ENCODE results near the gene PEDS1. TPM values are rescaled to one million over a fixed set of nuclear protein-coding genes. Genes with fewer than 3 reads are reported as not detected.
A peak's percentile ranks its signal among the peaks of the same experiment; 100 is the strongest.
"Not testable (repeated sequence)": the region's sequence is repeated elsewhere in the genome, so short reads cannot be mapped to it uniquely, and the experiment has no call there.

PEDS1 gene
- 31.3 TPM for total RNA-seq

DNA sequence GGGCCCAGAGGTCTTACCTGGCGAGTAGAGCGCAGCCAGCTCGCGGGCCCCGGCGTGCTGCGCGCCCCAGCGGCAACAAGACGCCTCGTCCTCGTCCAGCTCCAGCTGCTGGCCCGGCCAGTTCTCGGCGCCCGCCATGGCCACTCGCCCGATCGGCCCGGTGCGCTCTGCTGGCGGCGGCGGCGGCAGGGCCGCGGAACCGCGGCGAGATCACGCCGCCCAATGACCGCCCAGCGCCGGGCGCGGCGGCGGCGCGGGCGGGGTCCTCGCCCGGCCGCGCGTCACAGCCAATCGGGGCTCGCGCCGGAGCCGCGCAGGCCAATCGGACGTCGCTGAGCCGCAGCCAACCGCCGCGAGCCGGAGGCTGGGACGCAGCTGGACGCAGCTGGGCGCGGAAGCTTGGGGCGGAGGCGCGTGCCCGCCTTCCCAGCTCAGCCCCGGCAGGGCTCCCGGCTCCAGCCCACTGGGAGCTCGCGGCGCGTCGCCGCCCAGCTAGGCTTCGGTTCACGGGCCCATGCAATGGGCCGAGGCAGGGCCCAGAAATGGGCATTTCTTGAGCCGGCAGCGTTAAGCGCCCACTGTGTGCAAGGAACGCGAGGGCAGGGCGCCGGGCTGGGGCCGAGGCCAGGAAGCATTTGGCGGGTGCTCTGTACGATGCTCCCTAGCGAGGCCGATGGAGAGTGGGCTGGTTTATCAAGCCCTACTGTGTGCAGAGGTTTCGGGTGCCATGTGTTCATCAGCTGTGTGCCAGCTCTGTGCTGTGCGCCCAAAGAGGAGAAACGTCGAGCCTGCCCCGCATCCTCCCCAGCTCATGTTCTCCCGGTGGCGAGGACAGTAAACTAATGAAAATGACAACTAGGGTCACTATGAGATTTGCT lies at the start of gene PEDS1:
TSS of gene PEDS1 (minus strand) at position 224 of the 878 bp plus-strand sequence. CDS start at position 138, 86 bp downstream.
- peak; percentile 91 for DNase-seq (ENCODE audit: low spot score)

DNA sequence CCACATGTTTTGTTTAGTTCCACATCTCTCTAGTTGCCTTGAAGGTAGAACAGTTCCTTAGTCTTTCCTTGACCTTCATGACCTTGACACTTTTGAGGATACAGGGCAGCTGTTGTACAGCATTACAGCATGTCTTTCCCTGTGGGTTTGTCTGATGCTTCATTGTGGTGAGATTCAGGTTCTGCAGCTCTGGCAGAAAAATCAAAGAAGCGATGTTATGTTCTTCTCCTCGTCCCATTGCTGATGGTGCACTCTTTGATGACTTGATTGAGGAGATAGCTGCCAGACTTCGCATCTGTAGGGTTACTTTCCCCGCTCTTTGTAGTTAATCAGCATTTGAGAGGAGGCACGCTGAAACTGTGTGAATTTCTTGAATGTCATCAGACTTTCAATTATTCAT lies 49.2 kb upstream of the PEDS1 start:
- DNase-seq (ENCODE audit: low spot score): no peak

DNA sequence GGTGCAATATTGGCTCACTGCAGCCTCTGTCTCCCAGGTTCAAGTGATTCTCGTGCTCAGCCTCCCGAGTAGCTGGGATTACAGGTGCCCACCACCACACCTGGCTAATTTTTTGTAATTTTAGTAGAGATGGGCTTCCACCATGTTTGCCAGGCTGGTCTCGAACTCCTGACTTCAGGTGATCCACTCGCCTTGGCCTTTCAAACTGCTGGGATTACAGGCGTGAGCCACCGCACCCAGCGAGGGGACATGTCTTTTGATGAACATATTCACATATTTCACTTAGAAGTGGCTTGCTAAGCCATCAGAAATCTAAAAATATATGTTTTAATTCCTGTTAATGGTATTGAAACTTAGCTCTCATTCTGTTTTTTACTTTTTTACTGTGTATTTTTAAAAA lies 48.2 kb upstream of the PEDS1 start:
- not testable (repeated sequence) for DNase-seq (ENCODE audit: low spot score)

DNA sequence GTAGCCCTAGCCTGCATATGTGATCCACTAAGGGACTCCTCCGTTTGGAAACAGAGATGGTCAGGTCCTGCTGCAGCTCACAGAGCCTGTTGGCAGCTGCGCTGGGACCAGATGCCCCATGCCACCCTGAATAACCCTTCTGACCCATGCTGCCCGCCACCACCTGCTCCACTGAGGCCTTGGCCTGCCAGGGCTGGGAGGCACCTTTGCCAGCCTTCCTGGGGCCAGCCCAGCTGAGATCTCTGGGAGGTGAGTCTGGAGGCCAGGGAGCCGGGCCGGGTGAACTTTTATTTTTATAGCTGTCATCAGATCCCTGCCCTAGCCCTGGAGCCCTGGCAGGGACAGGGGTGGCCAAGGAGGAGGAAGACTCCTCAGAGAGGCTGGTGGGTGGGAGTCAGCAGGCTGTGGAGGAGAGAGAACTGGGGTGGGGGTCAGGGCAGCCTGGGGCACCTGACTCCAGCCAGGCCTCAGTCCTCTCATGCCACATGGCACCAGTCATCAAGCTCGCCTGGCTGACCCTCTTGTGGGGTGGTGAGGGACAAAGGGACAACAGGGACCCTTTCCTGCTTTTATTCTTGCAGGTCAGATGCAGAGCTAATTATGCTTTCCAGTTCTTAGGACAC lies 47.1 kb upstream of the PEDS1 start:
- DNase-seq (ENCODE audit: low spot score): no peak

DNA sequence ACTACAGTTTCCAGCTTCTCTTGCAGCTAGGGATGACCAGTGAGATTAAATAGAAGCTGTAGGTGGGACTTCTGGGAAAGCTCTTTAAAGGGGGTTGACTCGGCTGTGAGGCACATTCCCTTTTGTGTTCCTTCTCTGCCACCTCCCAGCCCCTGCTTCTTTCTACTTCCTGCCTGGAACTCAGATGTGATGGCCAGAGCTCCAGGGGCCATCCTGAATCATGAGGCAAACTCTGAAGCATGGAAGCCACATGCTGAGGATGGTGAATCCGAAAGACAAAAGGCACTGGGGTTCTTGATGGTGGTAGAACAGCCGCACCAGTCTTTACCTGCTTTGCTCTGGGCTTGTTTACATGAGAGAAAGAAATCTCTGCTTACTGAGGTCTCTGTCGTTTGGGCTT lies 46.2 kb upstream of the PEDS1 start:
- no peak for DNase-seq (ENCODE audit: low spot score)

DNA sequence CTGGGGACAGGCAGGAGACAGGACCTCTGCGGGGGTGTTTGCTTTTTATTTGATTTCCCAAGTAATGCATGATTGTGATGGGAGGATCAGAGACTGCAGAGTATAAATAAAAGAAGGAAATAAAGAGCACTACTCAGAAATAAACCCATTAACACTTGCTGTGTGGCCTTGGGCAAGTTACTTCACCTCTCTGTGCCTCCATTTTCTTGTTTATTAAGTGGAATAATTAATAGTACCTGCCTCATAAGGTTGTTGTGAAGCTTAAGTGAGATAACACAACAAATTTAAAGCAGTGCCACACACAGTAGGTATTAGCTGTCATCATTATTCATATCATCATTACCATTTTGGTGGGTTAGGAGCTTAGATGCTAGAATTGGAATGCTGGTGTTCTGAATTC lies 45.2 kb upstream of the PEDS1 start:
- no peak for DNase-seq (ENCODE audit: low spot score)

DNA sequence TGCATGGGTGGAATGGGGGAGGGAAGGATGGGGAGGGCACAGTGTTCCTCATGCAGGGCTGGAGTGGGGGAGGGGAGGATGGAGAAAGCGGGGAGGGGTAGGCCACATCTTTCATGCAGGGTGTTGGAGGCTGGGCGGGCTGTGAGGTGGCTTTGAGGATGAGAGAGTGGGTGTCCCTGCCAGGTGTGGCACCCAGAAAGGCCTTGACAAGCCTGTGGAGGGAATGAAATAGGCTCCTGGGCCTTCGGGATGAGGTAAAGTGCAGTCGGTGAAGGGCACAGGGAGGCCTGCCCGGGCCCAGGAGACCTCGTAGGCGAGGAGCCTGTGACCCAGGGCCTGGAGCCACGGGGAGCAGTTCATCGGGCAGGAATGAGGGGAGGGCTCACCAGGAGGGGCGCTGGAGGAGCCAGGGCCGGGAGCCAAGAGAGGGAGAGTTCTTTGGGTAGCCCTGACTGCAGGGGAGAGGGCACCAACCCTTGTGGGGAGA lies 44.7 kb upstream of the PEDS1 start:
- no peak for DNase-seq (ENCODE audit: low spot score)

DNA sequence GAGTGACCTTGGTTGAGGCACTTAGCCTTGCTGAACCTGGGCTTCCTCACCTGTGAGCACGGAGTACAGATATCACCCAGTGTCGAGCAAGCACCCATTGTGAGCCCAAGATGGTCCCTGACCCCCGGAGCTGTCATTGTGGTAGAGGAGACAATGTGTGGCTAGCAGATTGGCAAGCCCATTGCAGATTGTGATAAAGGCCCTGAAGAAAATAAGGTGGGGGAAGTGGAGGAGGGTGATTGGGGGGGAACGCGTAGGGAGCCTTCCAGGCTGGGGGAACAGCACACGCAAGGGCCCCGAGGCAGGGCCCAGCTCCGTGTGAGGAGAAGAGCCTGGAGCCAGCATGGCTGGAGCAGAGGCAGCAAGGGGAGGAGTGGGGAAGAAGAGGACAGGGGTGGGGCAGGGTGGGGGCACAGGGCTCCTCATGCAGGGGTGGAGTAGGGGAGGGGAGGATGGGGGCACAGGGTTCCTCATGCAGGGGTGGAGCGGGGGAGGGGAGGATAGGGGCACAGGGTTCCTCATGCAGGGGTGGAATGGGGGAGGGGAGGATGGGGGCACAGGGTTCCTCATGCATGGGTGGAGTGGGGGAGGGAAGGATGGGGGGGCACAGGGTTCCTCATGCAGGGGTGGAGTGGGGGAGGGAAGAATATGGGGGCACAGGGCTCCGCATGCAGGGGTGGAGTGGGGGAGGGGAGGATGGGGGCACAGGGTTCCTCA lies 44.1 kb upstream of the PEDS1 start:
- no peak for DNase-seq (ENCODE audit: low spot score)

DNA sequence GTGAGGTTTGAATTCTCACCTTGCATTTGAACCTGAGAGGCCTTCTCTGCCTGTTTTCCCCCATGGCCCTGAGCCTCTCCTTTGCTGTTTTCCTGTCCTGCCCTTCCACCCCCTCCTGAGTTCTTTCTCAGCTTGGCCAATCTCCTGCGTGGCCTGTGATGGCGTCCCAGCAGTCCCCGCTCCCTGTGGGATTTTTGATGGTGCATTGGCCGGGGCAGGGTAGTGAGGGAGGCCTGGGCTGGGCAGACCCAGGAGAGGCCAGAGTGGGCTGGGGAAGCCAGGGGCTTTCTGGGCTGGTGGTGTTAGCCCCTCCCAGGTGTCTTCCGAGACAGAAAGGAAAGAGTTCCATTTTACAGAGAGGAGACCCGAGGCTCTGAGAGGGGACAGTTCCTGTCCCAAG lies 43.4 kb upstream of the PEDS1 start:
- no peak for DNase-seq (ENCODE audit: low spot score)

DNA sequence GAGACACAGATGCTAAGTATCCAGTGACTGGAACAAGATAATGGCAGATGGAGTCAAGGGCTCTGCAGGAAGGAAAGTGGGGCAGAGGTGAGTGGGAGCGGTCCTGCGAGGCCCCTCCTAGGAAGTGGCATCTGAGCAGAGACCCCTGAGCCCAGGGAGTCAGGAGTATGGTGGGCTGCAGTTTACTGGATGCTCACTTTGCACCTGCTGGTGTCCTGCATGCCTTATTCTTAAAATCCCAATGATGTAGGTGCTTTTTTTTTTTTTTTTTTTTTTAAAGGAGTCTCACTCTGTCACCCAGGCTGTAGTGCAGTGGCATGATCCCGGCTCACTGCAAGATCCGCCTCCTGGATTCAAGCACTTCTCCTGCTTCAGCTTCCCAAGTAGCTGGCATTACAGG lies 42.7 kb upstream of the PEDS1 start:
- no peak for DNase-seq (ENCODE audit: low spot score)

DNA sequence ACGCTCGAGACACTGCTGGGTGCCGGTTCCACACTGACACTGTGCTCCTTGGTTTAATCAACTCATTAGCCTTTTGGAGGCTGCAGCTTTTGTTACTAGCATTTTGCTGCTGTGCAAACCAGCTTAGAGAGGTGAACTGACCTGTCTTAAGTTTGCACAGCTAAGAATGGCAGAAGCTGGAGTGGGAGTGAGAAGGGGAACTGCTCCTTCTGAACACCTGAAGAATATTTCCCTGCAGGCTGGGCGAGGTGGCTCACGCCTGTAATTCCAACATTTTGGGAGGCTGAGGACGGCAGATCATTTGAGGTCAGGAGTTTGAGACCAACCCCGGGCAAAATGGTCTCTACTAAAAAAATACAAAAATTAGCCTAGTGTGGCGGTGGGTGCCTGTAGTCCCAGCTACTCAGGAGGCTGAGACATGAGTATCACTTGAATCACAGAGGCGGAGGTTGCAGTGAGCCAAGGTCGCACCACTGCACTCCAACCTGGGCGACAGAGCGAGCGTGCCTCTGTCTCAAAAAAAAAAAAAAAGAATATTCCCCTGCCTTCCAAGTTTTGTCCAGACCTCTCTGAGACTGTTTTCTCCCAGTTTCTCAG lies 42.1 kb upstream of the PEDS1 start:
- DNase-seq (ENCODE audit: low spot score): no peak

DNA sequence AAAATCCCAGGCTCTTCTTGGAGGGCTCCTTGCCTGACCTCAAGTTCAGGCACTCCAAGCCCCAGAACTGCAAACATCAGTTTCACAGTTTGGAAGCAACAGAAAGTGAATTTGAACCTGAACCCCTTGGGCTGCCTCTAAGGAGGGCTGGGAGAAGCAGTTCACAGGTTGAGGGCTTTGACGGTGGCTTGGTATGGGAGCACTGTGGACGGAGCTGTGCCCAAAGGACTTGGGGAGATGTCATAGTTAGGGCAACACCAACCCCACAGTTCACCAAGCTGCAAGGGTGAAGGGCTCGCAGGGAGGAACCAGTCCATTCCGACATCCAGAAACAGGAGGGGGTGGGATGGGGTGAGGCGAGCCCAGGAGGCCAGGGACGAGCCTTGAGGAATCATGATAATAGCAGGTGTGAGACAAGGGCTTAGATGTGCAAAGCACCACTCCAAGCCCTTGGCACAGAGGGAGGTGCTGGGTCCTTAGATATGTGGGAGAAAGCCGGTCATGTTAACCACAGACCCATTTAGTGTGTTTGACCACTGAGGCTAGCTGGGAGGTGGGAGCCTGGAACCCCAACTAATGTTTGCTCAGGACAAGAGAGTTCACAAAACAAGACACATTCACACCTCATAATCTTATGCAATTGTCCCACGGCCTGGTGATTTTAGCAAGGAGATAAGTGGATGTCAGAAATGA lies 41.5 kb upstream of the PEDS1 start:
- DNase-seq (ENCODE audit: low spot score): no peak

DNA sequence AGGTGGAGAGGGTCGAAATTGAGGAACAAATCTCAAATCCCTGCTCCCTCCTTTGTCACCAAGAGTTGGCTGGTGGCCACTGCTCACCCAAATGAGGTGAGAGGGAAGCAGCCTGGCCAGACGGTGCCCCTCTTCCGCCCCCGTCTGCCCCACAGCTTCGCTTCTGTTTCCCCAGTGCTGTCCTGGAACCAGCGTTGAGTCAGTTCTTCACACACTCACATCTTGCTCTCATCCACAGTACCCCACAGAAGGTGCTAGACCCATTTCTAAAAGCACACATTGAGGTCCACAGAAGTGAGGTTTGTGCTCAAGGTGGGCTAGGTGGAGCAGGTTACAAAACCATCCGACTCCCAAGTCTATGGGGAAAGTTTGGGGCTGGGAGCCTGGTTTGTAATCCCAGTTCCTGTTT lies 40.9 kb upstream of the PEDS1 start:
- no peak for DNase-seq (ENCODE audit: low spot score)

DNA sequence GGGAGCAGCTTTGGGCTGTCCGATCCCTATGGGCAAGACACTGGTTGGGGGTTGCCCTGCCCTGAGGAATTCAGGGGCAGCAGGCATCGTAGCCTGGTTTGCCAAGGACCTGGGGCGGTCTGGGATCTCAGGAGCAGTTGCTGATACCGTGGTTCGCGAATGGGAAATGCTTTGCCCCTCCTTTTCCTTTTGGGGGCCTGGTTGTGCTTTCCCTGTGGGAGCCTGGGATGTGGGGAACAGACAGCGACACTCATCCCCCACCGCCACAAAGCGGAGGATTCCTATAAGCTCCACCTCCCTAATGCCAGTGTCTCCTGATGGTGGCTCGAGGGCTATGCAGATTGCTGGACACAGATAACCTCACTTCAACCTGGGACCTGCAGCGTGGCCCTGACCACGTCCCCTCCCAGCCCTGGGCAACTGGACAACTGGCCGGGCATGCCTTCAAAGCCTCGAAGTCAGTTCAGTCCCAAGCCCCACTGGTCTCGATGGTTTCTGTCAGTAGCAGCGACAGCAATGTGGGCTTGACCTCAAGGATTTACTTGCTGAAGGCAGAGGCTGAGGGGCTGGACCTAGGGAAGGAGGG lies 40.4 kb upstream of the PEDS1 start:
- no peak for DNase-seq (ENCODE audit: low spot score)

DNA sequence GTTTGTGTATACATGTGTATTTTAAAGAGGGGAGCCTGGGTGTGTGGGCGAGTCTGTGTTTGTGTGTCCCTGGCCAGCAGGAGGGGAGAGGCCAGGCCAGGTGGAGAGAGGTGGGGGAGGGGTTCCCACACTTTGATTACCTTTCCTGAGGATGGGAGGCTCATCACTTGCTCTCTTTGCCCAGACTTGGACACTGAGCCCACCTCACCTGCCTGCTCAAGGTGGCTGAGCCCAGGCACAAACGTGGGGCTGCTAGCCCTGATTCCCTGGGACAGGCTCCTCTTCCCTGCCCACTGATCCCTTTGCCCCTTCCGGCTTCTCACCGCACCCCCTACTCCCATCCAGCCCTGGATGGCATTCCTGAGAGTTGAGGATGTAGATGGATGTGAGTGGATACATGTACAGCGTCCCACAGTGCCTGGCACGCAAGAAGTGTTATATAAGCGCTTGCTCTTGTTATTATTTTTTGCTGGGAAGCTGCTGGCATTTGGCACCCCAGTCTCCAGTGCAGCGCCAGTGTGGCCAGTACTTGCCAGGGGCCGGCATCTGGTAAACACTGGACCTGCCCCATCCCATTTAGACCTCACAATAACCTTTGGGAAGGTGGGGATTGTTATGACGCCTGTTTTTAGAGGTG lies 39.8 kb upstream of the PEDS1 start:
- no peak for DNase-seq (ENCODE audit: low spot score)

DNA sequence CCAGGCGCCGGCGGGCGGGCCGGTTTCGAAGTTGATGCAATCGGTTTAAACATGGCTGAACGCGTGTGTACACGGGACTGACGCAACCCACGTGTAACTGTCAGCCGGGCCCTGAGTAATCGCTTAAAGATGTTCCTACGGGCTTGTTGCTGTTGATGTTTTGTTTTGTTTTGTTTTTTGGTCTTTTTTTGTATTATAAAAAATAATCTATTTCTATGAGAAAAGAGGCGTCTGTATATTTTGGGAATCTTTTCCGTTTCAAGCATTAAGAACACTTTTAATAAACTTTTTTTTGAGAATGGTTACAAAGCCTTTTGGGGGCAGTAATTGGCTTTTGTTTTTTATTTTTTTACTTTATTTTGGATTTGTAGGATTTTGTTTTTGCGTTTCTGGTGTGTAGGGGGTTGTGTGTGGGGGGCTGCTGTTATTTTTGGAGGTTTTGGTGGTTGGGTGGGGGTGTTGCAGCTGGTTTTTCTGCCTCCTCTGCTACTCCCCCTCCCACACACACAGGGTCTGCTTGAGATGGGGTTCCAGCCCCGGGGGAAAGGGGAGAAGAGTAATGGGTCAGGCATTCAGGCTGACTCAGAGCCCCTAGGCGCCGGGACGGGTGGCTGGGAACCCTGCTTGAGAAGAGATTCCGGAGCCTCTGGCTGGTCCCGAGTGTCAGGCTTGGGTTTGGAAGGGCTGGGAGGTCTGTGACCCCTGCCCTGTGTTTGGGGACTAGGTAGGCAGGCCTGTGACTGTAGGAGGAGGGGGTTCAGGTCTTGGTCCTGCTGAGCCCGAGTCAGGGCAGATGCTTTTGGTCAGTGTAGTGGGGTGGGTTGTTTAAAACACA lies 39.1 kb upstream of the PEDS1 start:
- DNase-seq (ENCODE audit: low spot score): peak; percentile 92

DNA sequence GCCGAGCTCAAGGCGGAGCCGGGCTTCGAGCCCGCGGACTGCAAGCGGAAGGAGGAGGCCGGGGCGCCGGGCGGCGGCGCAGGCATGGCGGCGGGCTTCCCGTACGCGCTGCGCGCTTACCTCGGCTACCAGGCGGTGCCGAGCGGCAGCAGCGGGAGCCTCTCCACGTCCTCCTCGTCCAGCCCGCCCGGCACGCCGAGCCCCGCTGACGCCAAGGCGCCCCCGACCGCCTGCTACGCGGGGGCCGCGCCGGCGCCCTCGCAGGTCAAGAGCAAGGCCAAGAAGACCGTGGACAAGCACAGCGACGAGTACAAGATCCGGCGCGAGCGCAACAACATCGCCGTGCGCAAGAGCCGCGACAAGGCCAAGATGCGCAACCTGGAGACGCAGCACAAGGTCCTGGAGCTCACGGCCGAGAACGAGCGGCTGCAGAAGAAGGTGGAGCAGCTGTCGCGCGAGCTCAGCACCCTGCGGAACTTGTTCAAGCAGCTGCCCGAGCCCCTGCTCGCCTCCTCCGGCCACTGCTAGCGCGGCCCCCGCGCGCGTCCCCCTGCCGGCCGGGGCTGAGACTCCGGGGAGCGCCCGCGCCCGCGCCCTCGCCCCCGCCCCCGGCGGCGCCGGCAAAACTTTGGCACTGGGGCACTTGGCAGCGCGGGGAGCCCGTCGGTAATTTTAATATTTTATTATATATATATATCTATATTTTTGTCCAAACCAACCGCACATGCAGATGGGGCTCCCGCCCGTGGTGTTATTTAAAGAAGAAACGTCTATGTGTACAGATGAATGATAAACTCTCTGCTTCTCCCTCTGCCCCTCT lies 38.2 kb upstream of the PEDS1 start:
- peak; percentile 64 for DNase-seq (ENCODE audit: low spot score)

DNA sequence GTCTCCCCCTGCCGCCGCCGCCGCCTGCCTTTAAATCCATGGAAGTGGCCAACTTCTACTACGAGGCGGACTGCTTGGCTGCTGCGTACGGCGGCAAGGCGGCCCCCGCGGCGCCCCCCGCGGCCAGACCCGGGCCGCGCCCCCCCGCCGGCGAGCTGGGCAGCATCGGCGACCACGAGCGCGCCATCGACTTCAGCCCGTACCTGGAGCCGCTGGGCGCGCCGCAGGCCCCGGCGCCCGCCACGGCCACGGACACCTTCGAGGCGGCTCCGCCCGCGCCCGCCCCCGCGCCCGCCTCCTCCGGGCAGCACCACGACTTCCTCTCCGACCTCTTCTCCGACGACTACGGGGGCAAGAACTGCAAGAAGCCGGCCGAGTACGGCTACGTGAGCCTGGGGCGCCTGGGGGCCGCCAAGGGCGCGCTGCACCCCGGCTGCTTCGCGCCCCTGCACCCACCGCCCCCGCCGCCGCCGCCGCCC lies 37.6 kb upstream of the PEDS1 start:
- DNase-seq (ENCODE audit: low spot score): peak; percentile 78

All from ureter (tissue), 1 donor.